ENCODE results near the gene BICD1.

DNA sequence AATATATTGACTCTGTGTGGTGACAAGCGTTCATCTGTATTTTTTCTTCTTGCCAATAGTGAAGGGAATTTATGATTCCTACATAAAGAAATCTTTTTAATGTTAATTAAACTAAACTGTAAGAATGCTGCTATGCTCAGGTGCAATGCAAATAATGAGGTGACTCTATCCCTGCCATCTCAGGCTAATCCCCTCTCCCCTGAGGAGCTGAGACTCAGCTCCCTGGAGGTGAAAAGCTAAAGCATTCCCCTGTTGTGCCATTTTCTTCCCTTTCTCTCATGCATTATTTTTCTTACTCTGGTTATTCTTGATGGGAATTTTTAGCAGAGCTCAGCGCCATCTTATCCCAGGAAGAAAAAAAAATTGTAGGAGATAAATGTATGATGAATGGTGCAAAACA, 178.8 kb downstream of the BICD1 start:
- TF ChIP-seq, protein P1, sequence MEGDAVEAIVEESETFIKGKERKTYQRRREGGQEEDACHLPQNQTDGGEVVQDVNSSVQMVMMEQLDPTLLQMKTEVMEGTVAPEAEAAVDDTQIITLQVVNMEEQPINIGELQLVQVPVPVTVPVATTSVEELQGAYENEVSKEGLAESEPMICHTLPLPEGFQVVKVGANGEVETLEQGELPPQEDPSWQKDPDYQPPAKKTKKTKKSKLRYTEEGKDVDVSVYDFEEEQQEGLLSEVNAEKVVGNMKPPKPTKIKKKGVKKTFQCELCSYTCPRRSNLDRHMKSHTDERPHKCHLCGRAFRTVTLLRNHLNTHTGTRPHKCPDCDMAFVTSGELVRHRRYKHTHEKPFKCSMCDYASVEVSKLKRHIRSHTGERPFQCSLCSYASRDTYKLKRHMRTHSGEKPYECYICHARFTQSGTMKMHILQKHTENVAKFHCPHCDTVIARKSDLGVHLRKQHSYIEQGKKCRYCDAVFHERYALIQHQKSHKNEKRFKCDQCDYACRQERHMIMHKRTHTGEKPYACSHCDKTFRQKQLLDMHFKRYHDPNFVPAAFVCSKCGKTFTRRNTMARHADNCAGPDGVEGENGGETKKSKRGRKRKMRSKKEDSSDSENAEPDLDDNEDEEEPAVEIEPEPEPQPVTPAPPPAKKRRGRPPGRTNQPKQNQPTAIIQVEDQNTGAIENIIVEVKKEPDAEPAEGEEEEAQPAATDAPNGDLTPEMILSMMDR (IDR thresholded peaks at IDR 0.05 in 8 of 11, conservative IDR thresholded peaks at IDR 0.05 in 3 of 11): no peak
- TF ChIP-seq POLR2A (IDR thresholded peaks at IDR 0.05) (no peak), POLR2AphosphoS5 (IDR thresholded peaks at IDR 0.05) (no peak)

Data from spleen (tissue), 7 donors.